Vagina (tissue), 2 donors: ENCODE data around the gene DNAH10.

Experiments used
- CTCF ChIP-seq, 3 experiments: fragments of 450-650 bp in 2 of 3; fragments of 200-600 bp in 1 of 3; sonication (generic) in 1 of 3; IDR thresholded peaks; one replicate each; pipeline ENCODE4 v1.5.1; 2017 to 2019; ENCODE audit warnings: antibody characterized with exemption in 3 of 3, mild to moderate bottlenecking in 2 of 3, moderate library complexity in 2 of 3
- POLR2AphosphoS5 ChIP-seq, 2 donors: sonication (generic); formaldehyde crosslinking; IDR thresholded peaks; one replicate each; pipeline ENCODE4 v1.9.0; 2017; ENCODE audit warnings: antibody characterized with exemption in 2 of 2, mild to moderate bottlenecking in 2 of 2, low read depth in 1 of 2; ENCODE audit not compliant: insufficient read depth in 1 of 2

GRCh38 chr12:123949770-123950165 lies 187.7 kb downstream of the DNAH10 start:
- TF ChIP-seq CTCF (IDR thresholded peaks at IDR 0.05) (no peak), POLR2AphosphoS5 (IDR thresholded peaks at IDR 0.05; ENCODE audit: insufficient read depth in 1 of 2, low read depth in 1 of 2) (no peak)
